Vagina (tissue), 2 donors: ENCODE results near the gene THYN1. TPM values are rescaled to one million over a fixed set of nuclear protein-coding genes. Genes with fewer than 3 reads are reported as not detected.

ENCODE experiments used
- DNase-seq, 2 donors: peaks; one replicate each; pipeline ENCODE4 v3.0.0-alpha.2; 2017; ENCODE audit errors: extremely low spot score in 2 of 2
- H3K27ac ChIP-seq: fragments of 200-600 bp; sonication (generic); one replicate; pipeline ENCODE4 v1.5.1; 2019
- H3K27me3 ChIP-seq: fragments of 200-600 bp; sonication (generic); one replicate; pipeline ENCODE4 v1.5.1; 2019
- H3K36me3 ChIP-seq, 2 donors: fragments of 200-600 bp; sonication (generic); one replicate each; pipeline ENCODE4 v1.5.1; 2017 to 2019
- H3K4me1 ChIP-seq: fragments of 200-600 bp; sonication (generic); one replicate; pipeline ENCODE4 v1.5.1; 2019
- H3K4me3 ChIP-seq, 2 donors: fragments of 200-600 bp; sonication (generic); 1 replicate in 1 of 2; 2 replicates in 1 of 2; pipeline ENCODE4 v1.5.1; 2016 to 2019
- H3K9me3 ChIP-seq: fragments of 200-600 bp; sonication (generic); one replicate; pipeline ENCODE4 v1.5.1; 2019
- POLR2A ChIP-seq, 2 donors: fragments of 450-650 bp; IDR thresholded peaks; one replicate each; pipeline ENCODE4 v1.6.1; 2017; ENCODE audit warnings: antibody characterized with exemption in 2 of 2, mild to moderate bottlenecking in 2 of 2, moderate library complexity in 2 of 2
- POLR2AphosphoS5 ChIP-seq, 2 donors: sonication (generic); formaldehyde crosslinking; IDR thresholded peaks; one replicate each; pipeline ENCODE4 v1.9.0; 2017; ENCODE audit warnings: antibody characterized with exemption in 2 of 2, mild to moderate bottlenecking in 2 of 2, low read depth in 1 of 2; ENCODE audit not compliant: insufficient read depth in 1 of 2
- intact Hi-C: fragments of 100-400 bp; cut with DNase I; formaldehyde crosslinking; loops from one replicate; pipeline ENCODE4 v1.15.1; 2023
- total RNA-seq: library from RNA; depleted of rRNA; stranded (reverse); fragments of >200 nt; gene quantifications from one replicate; pipeline ENCODE4 v1.2.3, GENCODE V29; 2016
- TF ChIP-seq, protein P1 (sequence below), 3 experiments: fragments of 450-650 bp in 2 of 3; fragments of 200-600 bp in 1 of 3; sonication (generic) in 1 of 3; IDR thresholded peaks; one replicate each; pipeline ENCODE4 v1.5.1; 2017 to 2019; ENCODE audit warnings: antibody characterized with exemption in 3 of 3, mild to moderate bottlenecking in 2 of 3, moderate library complexity in 2 of 3

The THYN1 gene
- total RNA-seq, 1 donor from 2014 or later = 39.8 TPM

DNA sequence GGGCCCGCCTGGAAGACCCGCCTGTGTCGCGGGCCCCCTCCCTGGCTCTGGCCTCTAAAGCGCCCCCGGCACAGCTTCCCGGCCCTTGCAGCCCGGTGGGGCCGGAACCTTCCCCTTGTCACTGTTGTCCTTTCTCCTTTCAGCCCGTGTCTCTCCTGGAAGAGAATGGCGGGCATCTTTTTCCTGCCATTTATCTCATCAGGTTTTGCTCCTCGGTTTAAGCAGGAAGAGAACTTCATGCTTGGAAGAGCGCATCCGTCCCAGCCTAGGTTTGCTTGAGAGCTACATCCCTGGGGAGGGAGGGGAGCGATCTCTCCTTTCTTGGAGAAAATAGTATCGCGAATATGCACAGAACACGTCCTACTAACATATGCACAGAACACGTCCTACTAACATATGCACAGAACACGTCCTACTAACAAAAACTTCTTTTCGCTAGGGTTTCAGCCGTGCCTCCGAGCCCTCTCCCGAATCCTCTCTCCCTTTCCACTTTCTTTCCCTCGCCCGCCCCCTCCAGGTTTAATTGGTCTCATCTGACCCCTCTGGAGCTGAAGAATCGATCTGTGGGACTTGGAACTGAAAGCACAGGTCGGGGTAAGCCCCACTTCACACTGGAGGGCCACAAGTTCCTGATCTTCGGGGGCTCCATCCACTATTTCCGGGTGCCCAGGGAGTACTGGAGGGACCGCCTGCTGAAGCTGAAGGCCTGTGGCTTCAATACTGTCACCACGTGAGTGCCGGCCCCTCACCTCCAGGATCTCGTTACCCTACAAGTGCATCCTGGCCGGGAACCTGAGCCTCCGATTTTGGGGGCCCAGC lies 24.2 kb upstream of the THYN1 start:
- no peak overlapping the region for H3K27ac ChIP-seq
- H3K36me3 ChIP-seq = no peaks in the 10 kb centered on the region
- peak; percentile 69 to 94 for DNase-seq
- H3K27me3 ChIP-seq = peaks cover 13% of the 10 kb centered on the region
- no peaks in the 10 kb centered on the region for H3K9me3 ChIP-seq
- intact Hi-C loops = no loop called here
- peaks cover 20% of the 10 kb centered on the region for H3K4me1 ChIP-seq
- TF ChIP-seq POLR2A (IDR thresholded peaks at IDR 0.05) (no peak), POLR2AphosphoS5 (IDR thresholded peaks at IDR 0.05; ENCODE audit: insufficient read depth in 1 of 2, low read depth in 1 of 2) (no peak)
- TF ChIP-seq, protein P1, sequence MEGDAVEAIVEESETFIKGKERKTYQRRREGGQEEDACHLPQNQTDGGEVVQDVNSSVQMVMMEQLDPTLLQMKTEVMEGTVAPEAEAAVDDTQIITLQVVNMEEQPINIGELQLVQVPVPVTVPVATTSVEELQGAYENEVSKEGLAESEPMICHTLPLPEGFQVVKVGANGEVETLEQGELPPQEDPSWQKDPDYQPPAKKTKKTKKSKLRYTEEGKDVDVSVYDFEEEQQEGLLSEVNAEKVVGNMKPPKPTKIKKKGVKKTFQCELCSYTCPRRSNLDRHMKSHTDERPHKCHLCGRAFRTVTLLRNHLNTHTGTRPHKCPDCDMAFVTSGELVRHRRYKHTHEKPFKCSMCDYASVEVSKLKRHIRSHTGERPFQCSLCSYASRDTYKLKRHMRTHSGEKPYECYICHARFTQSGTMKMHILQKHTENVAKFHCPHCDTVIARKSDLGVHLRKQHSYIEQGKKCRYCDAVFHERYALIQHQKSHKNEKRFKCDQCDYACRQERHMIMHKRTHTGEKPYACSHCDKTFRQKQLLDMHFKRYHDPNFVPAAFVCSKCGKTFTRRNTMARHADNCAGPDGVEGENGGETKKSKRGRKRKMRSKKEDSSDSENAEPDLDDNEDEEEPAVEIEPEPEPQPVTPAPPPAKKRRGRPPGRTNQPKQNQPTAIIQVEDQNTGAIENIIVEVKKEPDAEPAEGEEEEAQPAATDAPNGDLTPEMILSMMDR (IDR thresholded peaks at IDR 0.05) = no peak
- peak overlapping the region; percentile 38 to 40 for H3K4me3 ChIP-seq

- Histone ChIP-seq H3K27me3 (peaks cover 13% of the 10 kb centered on the region), H3K4me3 (peak overlapping the region; percentile 38 to 40), H3K36me3 (no peaks in the 10 kb centered on the region), H3K27ac (peak overlapping the region; percentile 18), H3K9me3 (no peaks in the 10 kb centered on the region), H3K4me1 (peaks cover 20% of the 10 kb centered on the region)
- DNase-seq = peak; percentile 67 to 76
- intact Hi-C loops = no loop called here
- TF ChIP-seq POLR2A (IDR thresholded peaks at IDR 0.05) (no peak), POLR2AphosphoS5 (IDR thresholded peaks at IDR 0.05; ENCODE audit: insufficient read depth in 1 of 2, low read depth in 1 of 2) (no peak)
- TF ChIP-seq, protein P1 (IDR thresholded peaks at IDR 0.05) = no peak
Observed at GRCh38 chr11:134276396-134277182, 23.4 kb upstream of the THYN1 start.

DNA sequence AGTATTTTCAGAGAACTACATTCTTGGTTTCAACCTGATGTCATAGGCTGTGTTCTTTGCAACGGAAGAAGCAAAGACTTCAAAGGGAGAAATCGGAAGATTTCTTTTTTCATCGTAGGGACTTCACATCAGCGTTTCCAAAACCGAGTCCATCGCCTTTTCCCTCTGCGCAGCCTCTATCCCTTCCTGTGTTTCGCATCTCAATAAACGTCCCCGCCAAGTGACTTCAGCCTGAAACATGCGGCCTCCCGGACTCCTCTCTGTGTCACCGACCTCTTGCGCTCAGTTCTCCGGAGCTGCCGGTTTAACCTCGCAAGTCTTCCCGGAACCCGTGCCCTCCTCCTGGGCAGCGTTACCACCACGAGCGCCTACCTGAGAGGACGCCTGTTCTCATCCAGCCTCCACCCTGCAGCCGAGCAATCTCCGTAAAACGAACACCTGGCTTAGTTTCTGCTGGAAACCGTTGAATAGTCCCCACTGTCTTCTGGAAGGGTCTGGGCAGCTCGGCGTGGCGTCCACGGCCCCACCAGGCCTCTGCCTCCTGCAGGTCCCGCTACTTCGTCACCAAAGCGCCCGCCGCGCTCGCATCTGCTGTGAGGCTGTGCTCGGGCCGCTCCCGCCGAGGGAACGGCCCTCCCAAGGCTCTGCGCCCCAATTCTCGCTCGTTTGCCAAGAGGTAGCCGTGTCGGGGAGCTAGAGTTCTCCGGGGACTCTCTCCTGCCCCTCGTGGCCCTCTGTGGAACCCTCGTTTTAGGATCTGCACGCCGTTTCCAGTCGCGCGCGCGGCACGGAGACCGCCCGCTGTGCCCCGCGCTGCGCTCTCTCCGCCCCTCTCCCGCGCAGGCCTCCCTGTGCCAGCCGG lies 22.6 kb upstream of the THYN1 start, which contains the start of gene GLB1L3:
Gene GLB1L3 (plus strand): TSS at position 846 of the 862 bp plus-strand sequence. CDS start 362 bp downstream, outside the sequence.
- H3K27ac ChIP-seq = peak within 1 kb of the TSS; percentile 18
- TF ChIP-seq, protein P1 (IDR thresholded peaks at IDR 0.05) = no peak
- TF ChIP-seq POLR2A (IDR thresholded peaks at IDR 0.05) = no peak
- no peak for TF ChIP-seq POLR2AphosphoS5 (IDR thresholded peaks at IDR 0.05; ENCODE audit: insufficient read depth in 1 of 2, low read depth in 1 of 2)
- H3K9me3 ChIP-seq = no peaks in the 10 kb centered on the region
- peaks cover 20% of the 10 kb centered on the region for H3K4me1 ChIP-seq
- H3K4me3 ChIP-seq = peak within 1 kb of the TSS; percentile 38 to 40
- peak; percentile 81 to 91 for DNase-seq
- H3K27me3 ChIP-seq = peaks cover 13% of the 10 kb centered on the region
- H3K36me3 ChIP-seq = no peaks in the 10 kb centered on the region
- intact Hi-C loops = no loop called here

DNA sequence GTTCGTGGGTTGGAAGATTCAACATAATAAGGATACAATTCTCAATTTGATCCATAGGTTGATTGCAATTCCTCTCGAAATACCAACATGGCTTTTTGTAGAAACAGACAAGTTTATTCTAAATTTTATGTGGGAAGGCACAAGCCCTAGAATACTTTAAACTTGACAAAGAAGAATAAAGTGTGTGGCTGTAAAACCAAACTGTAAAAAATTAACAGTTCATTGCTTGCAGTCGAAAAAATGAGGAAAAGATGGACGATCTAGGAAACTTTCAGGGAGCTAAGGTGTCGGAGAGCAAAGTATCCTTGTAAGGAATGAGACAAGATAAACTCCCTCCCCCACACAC lies 22.0 kb upstream of the THYN1 start:
- Histone ChIP-seq H3K4me3 (peak overlapping the region in 1 of 2 donors; percentile 38), H3K9me3 (no peaks in the 10 kb centered on the region), H3K27me3 (peaks cover 13% of the 10 kb centered on the region), H3K36me3 (no peaks in the 10 kb centered on the region), H3K27ac (no peak overlapping the region), H3K4me1 (peaks cover 20% of the 10 kb centered on the region)
- TF ChIP-seq POLR2A (IDR thresholded peaks at IDR 0.05) (no peak), POLR2AphosphoS5 (IDR thresholded peaks at IDR 0.05; ENCODE audit: insufficient read depth in 1 of 2, low read depth in 1 of 2) (no peak)
- TF ChIP-seq, protein P1 (IDR thresholded peaks at IDR 0.05) = no peak
- no peak for DNase-seq
- intact Hi-C loops = no loop called here
